Measurements from ENCODE around the gene ARID1A. TPM values are rescaled to one million over a fixed set of nuclear protein-coding genes. Genes with fewer than 3 reads are reported as not detected.

The ARID1A gene
- total and polyA plus RNA-seq, 7 donors = 7.2 to 47.1 (median 22.7) TPM

GRCh38 chr1:26758358-26758757, 62.5 kb downstream of the ARID1A start:
- H3K27ac ChIP-seq = no peak overlapping the region
- WGBS, 2 donors = 97 to 98% methylated on average over 3 of the region's 3 CpGs
- H3K27me3 ChIP-seq = no peaks in the 10 kb centered on the region
- no peak for TF ChIP-seq EP300 (IDR thresholded peaks at IDR 0.05)
- no peak for TF ChIP-seq POLR2A (IDR thresholded peaks at IDR 0.05)
- no peak for TF ChIP-seq POLR2AphosphoS5 (IDR thresholded peaks at IDR 0.05)
- TF ChIP-seq, protein P1, sequence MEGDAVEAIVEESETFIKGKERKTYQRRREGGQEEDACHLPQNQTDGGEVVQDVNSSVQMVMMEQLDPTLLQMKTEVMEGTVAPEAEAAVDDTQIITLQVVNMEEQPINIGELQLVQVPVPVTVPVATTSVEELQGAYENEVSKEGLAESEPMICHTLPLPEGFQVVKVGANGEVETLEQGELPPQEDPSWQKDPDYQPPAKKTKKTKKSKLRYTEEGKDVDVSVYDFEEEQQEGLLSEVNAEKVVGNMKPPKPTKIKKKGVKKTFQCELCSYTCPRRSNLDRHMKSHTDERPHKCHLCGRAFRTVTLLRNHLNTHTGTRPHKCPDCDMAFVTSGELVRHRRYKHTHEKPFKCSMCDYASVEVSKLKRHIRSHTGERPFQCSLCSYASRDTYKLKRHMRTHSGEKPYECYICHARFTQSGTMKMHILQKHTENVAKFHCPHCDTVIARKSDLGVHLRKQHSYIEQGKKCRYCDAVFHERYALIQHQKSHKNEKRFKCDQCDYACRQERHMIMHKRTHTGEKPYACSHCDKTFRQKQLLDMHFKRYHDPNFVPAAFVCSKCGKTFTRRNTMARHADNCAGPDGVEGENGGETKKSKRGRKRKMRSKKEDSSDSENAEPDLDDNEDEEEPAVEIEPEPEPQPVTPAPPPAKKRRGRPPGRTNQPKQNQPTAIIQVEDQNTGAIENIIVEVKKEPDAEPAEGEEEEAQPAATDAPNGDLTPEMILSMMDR (IDR thresholded peaks at IDR 0.05) = no peak
- no peak for DNase-seq
- H3K36me3 ChIP-seq = peaks cover 24 to 36% (median 30%) of the 10 kb centered on the region in 4 donors
- intact Hi-C loops (cut with DNase I) = no loop called here
- H3K4me1 ChIP-seq = peaks cover 0 to 11% (median 7%) of the 10 kb centered on the region in 4 donors
- H3K4me3 ChIP-seq = no peak overlapping the region
- H3K9me3 ChIP-seq = no peaks in the 10 kb centered on the region

DNA sequence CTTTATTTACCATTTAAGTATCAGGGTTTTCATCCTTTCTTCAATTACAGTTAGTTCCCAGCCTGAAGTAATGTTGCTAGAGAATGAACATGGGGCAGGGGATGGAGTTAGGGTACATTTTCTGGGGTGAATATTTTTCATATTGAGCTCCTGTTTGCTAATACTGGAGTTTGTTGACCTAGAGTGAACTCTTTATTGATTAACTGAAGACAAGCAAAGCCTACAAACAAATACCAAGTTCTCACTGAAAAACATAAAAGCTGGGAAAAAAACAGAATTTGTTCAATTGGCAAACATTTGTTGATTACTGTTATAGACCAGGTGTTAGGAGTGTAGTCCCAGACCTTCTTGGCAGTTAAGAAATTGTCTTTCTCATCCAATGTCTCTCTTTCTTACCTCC, 63.7 kb downstream of the ARID1A start:
- Histone ChIP-seq H3K27me3 (no peaks in the 10 kb centered on the region), H3K27ac (no peak overlapping the region), H3K9me3 (no peaks in the 10 kb centered on the region), H3K4me1 (peaks cover 0 to 4% (median 0%) of the 10 kb centered on the region in 4 donors), H3K36me3 (peaks cover 27 to 48% (median 40%) of the 10 kb centered on the region in 4 donors), H3K4me3 (no peak overlapping the region)
- no peak for DNase-seq
- intact Hi-C loops (cut with DNase I) = no loop called here
- TF ChIP-seq POLR2A (IDR thresholded peaks at IDR 0.05) (no peak), EP300 (IDR thresholded peaks at IDR 0.05) (no peak), POLR2AphosphoS5 (IDR thresholded peaks at IDR 0.05) (no peak)
- TF ChIP-seq, protein P1 (IDR thresholded peaks at IDR 0.05) = no peak

DNA sequence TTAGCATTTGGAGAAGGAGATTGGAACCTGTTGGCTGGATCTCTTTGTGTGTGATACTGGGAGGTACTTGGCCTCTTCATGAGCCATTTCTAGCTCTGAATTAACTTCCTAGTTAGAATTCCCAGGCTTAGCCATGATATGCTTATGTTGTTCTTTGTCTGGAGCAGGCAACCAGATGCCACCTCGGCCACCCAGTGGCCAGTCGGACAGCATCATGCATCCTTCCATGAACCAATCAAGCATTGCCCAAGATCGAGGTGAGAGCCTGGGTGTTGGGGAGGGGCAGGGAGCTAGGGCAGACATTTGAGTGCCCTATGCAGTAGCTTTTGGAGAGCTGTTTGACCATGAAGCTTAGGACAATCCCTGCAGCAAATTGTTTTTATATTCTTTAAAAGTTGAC, 65.4 kb downstream of the ARID1A start:
- H3K36me3 ChIP-seq = peaks cover 29 to 64% (median 48%) of the 10 kb centered on the region in 4 donors
- TF ChIP-seq, protein P1 (IDR thresholded peaks at IDR 0.05) = no peak
- TF ChIP-seq POLR2AphosphoS5 (IDR thresholded peaks at IDR 0.05) (no peak), POLR2A (IDR thresholded peaks at IDR 0.05) (no peak), EP300 (IDR thresholded peaks at IDR 0.05) (no peak)
- H3K4me3 ChIP-seq = no peak overlapping the region
- no peaks in the 10 kb centered on the region for H3K9me3 ChIP-seq
- 52 to 79% methylated on average over 3 of the region's 3 CpGs for WGBS, 2 donors
- DNase-seq = no peak
- no peaks in the 10 kb centered on the region for H3K27me3 ChIP-seq
- no peak overlapping the region for H3K27ac ChIP-seq
- intact Hi-C loops (cut with DNase I) = no loop called here
- peaks cover 0 to 4% (median 0%) of the 10 kb centered on the region in 4 donors for H3K4me1 ChIP-seq

DNA sequence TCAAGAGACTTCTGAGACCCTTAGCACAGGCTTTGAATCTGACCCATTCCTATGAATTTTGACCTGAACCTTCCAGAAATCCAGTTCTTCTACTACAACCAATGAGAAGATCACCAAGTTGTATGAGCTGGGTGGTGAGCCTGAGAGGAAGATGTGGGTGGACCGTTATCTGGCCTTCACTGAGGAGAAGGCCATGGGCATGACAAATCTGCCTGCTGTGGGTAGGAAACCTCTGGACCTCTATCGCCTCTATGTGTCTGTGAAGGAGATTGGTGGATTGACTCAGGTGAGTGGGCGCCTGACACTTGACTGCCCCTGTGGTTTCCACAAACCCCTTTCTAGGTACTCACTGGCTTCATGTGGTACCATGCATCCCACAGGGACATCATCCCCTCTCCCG, 71.9 kb downstream of the ARID1A start:
- peaks cover 0 to 43% (median 37%) of the 10 kb centered on the region in 4 donors for H3K4me1 ChIP-seq
- H3K36me3 ChIP-seq = peaks cover 42 to 98% (median 55%) of the 10 kb centered on the region in 4 donors
- peak overlapping the region in 2 of 4 donors; percentile 4 to 19 for H3K27ac ChIP-seq
- H3K4me3 ChIP-seq = no peak overlapping the region
- TF ChIP-seq EP300 (IDR thresholded peaks at IDR 0.05) = no peak
- no peak for TF ChIP-seq POLR2A (IDR thresholded peaks at IDR 0.05)
- TF ChIP-seq, protein P1 (IDR thresholded peaks at IDR 0.05) = no peak
- no peak for TF ChIP-seq POLR2AphosphoS5 (IDR thresholded peaks at IDR 0.05)
- H3K9me3 ChIP-seq = no peaks in the 10 kb centered on the region
- WGBS, 2 donors = 86 to 91% methylated on average over 4 of the region's 4 CpGs
- no peaks in the 10 kb centered on the region for H3K27me3 ChIP-seq
- DNase-seq = no peak
- intact Hi-C loops (cut with DNase I) = no loop called here

DNA sequence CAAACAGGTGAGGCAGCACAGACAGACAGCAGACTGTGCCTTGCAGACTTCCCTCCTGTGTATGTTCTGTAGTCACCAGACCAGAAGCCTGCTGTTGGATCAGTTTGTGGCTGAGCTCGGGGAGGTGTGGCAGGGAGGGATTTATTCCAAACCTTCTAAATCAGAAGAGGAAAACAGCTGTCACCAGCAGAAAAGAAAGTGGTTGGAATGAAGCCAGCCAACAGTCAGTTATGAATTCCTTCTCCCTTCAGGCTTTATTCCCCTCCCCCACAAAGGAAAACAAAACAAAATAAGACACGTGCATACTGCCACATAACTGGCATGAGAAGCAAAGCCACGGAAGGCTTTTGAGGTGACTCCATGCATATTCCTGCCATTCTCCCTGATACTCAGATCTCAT, 72.9 kb downstream of the ARID1A start:
- no peaks in the 10 kb centered on the region for H3K9me3 ChIP-seq
- no peak overlapping the region for H3K4me3 ChIP-seq
- peak overlapping the region in 2 of 4 donors; percentile 19 to 44 for H3K27ac ChIP-seq
- peaks cover 0 to 46% (median 43%) of the 10 kb centered on the region in 4 donors for H3K4me1 ChIP-seq
- H3K27me3 ChIP-seq = no peaks in the 10 kb centered on the region
- peaks cover 39 to 98% (median 55%) of the 10 kb centered on the region in 4 donors for H3K36me3 ChIP-seq
- no peak for DNase-seq
- TF ChIP-seq POLR2A (IDR thresholded peaks at IDR 0.05) = no peak
- peak in 2 of 4 donors; percentile 5 to 9 for TF ChIP-seq POLR2AphosphoS5 (IDR thresholded peaks at IDR 0.05)
- TF ChIP-seq, protein P1 (IDR thresholded peaks at IDR 0.05) = no peak
- 27 to 49% methylated on average over 3 of the region's 3 CpGs for WGBS, 2 donors
- intact Hi-C loops (cut with DNase I) = no loop called here

All from sigmoid colon (tissue), 7 donors.